ENCODE results near the gene CPXM2. TPM values are rescaled to one million over a fixed set of nuclear protein-coding genes. Genes with fewer than 3 reads are reported as not detected.
"Not testable (repeated sequence)": the region's sequence is repeated elsewhere in the genome, so short reads cannot be mapped to it uniquely, and the experiment has no call there.

The CPXM2 gene
- total RNA-seq, 3 donors from 2014 or later (not counting 1 experiment from before 2014, with no cell fraction given): not detected

DNA sequence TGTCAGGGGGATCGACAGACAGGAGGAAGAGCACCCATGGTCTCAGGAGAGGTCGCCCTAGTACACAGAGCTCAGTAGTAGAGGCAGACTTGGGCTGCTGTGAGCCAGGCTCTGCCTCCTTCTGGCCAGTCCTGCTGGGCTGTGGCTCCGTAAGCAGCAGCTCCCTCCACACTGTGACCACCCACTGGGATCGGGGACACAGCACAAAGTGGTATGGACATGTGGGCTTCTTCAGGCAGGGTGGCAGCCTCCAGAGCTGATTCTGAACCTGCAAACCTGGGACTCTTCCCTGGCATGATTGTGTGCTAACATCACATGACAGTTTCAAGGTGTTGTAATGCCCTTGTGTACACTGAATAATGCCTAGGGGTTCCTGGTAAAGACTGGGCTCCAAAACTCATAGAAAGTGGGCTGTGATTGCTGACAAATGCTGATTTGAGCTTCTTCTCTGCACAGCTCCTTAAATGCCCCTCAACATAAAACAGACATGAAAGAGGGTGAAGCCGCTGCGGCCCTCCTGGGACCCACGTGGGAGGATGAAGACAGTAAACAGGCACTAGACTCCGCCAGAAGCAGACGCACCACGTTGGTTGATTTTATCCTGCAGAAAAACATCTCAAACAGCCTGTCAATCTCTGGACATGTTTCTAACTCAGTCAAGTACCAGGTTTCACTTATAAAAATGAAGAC is 148.7 kb downstream of the CPXM2 start:
- ATAC-seq: no peak
- H3K9me3 Mint-ChIP-seq: no peaks in the 10 kb centered on the region

GRCh38 chr10:123741711-123742110 is 149.9 kb downstream of the CPXM2 start:
- 82% methylated on average over 5 of the region's 5 CpGs for WGBS (ENCODE audit: insufficient coverage)
- intact Hi-C loops (cut with micrococcal nuclease): no loop called here
- H3K9me3 Mint-ChIP-seq: peaks cover 0 to 2% of the 10 kb centered on the region in 2 donors
- H3K27ac Mint-ChIP-seq: no peak overlapping the region
- no peak for TF ChIP-seq CTCF (IDR thresholded peaks at IDR 0.05)
- no peaks in the 10 kb centered on the region for H3K4me1 Mint-ChIP-seq
- peaks cover 10 to 15% of the 10 kb centered on the region in 2 donors for H3K27me3 Mint-ChIP-seq (ENCODE audit: low read depth in 2 of 2)
- no peaks in the 10 kb centered on the region for H3K27me3 ChIP-seq (ENCODE audit: control insufficient read depth, insufficient read depth, low read length)
- H3K4me3 Mint-ChIP-seq: no peak overlapping the region
- H3K4me1 ChIP-seq (ENCODE audit: control insufficient read depth, insufficient read depth, low read length): no peaks in the 10 kb centered on the region
- H3K36me3 ChIP-seq (ENCODE audit: control insufficient read depth, insufficient read depth, low read length): no peaks in the 10 kb centered on the region
- no peaks in the 10 kb centered on the region for H3K36me3 Mint-ChIP-seq
- H3K4me3 ChIP-seq (ENCODE audit: low read length): no peak overlapping the region
- H3K9me3 ChIP-seq (ENCODE audit: control insufficient read depth, insufficient read depth, low read length): no peaks in the 10 kb centered on the region
- DNase-seq (no peak), ATAC-seq (no peak)
- no peak overlapping the region for H3K27ac ChIP-seq (ENCODE audit: low read length)

More for the DNA sequence above, 148.7 kb downstream of the CPXM2 start:
- no peaks in the 10 kb centered on the region for H3K36me3 ChIP-seq (ENCODE audit: control insufficient read depth, insufficient read depth, low read length)
- H3K9me3 ChIP-seq (ENCODE audit: control insufficient read depth, insufficient read depth, low read length): no peaks in the 10 kb centered on the region
- H3K4me3 ChIP-seq (ENCODE audit: low read length): no peak overlapping the region
- H3K27ac ChIP-seq (ENCODE audit: low read length): no peak overlapping the region
- no peaks in the 10 kb centered on the region for H3K36me3 Mint-ChIP-seq
- intact Hi-C loops (cut with micrococcal nuclease): no loop called here
- no peak for TF ChIP-seq CTCF (IDR thresholded peaks at IDR 0.05)
- no peaks in the 10 kb centered on the region for H3K4me1 Mint-ChIP-seq
- H3K4me3 Mint-ChIP-seq: no peak overlapping the region
- H3K27me3 Mint-ChIP-seq (ENCODE audit: low read depth in 2 of 2): peaks cover 7 to 15% of the 10 kb centered on the region in 2 donors
- DNase-seq: no peak
- no peaks in the 10 kb centered on the region for H3K4me1 ChIP-seq (ENCODE audit: control insufficient read depth, insufficient read depth, low read length)
- no peaks in the 10 kb centered on the region for H3K27me3 ChIP-seq (ENCODE audit: control insufficient read depth, insufficient read depth, low read length)
- WGBS (ENCODE audit: insufficient coverage): 79% methylated on average over 10 of the region's 10 CpGs
- no peak overlapping the region for H3K27ac Mint-ChIP-seq

DNA sequence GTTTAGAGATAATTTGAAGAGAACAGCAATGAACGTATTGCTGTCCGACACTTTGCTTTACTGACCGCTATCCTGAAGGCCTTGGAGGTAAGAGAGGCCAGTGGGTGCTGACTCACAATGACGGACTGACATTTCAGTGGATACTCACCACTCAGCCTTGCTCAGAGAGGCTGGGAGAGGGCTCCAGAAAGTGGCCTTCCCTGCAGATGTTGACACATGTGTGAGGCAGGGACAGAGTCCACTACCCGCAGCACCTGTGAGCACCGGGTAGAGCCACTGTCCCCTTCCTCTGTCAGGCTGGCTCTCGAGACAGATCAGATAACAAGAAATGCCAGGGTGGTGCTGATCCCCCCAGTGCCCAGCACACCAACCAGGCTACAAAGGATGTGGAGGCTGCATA is 150.5 kb downstream of the CPXM2 start:
- no peaks in the 10 kb centered on the region for H3K27me3 ChIP-seq (ENCODE audit: control insufficient read depth, insufficient read depth, low read length)
- no peak for DNase-seq
- Mint-ChIP-seq H3K4me3 (no peak overlapping the region), H3K27ac (no peak overlapping the region), H3K27me3 (ENCODE audit: low read depth in 2 of 2) (peaks cover 10 to 15% of the 10 kb centered on the region in 2 donors), H3K4me1 (no peaks in the 10 kb centered on the region), H3K9me3 (peaks cover 0 to 2% of the 10 kb centered on the region in 2 donors), H3K36me3 (no peaks in the 10 kb centered on the region)
- H3K9me3 ChIP-seq (ENCODE audit: control insufficient read depth, insufficient read depth, low read length): no peaks in the 10 kb centered on the region
- intact Hi-C loops (cut with micrococcal nuclease): no loop called here
- no peak overlapping the region for H3K27ac ChIP-seq (ENCODE audit: low read length)
- no peak for ATAC-seq
- TF ChIP-seq CTCF (IDR thresholded peaks at IDR 0.05): no peak
- H3K4me1 ChIP-seq (ENCODE audit: control insufficient read depth, insufficient read depth, low read length): no peaks in the 10 kb centered on the region
- WGBS (ENCODE audit: insufficient coverage): 70% methylated on average over 7 of the region's 7 CpGs
- H3K4me3 ChIP-seq (ENCODE audit: low read length): no peak overlapping the region
- H3K36me3 ChIP-seq (ENCODE audit: control insufficient read depth, insufficient read depth, low read length): no peaks in the 10 kb centered on the region

DNA sequence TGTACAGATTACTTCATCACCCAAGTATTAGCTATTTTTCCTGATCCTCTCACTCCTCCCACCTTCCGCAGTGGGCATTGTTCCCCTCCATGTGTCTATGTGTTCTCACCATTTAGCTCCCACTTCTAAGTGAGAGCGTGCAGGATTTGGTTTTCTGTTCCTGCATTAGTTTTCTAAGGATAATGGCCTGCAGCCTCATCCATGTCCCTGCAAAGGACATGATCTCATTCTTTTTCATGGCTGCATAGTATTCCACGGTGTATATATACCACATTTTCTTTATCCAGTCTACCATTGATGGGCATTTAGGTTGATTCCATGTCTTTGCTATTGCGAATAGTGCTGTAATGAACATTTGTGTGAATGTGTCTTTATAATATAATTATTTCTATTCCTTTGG is 154.7 kb downstream of the CPXM2 start:
- intact Hi-C loops (cut with micrococcal nuclease); H3K27me3 ChIP-seq (ENCODE audit: control insufficient read depth, insufficient read depth, low read length); H3K9me3 Mint-ChIP-seq; H3K4me1 ChIP-seq (ENCODE audit: control insufficient read depth, insufficient read depth, low read length); DNase-seq; H3K36me3 Mint-ChIP-seq; H3K36me3 ChIP-seq (ENCODE audit: control insufficient read depth, insufficient read depth, low read length); H3K4me1 Mint-ChIP-seq; H3K4me3 ChIP-seq (ENCODE audit: low read length); ATAC-seq; H3K9me3 ChIP-seq (ENCODE audit: control insufficient read depth, insufficient read depth, low read length); H3K27ac ChIP-seq (ENCODE audit: low read length); H3K27me3 Mint-ChIP-seq (ENCODE audit: low read depth in 2 of 2); H3K27ac Mint-ChIP-seq; H3K4me3 Mint-ChIP-seq: not testable (repeated sequence)
- 92% methylated on average over 3 of the region's 4 CpGs for WGBS (ENCODE audit: insufficient coverage)
